Measurements from ENCODE around the gene TADA2A.

The TADA2A gene

DNA sequence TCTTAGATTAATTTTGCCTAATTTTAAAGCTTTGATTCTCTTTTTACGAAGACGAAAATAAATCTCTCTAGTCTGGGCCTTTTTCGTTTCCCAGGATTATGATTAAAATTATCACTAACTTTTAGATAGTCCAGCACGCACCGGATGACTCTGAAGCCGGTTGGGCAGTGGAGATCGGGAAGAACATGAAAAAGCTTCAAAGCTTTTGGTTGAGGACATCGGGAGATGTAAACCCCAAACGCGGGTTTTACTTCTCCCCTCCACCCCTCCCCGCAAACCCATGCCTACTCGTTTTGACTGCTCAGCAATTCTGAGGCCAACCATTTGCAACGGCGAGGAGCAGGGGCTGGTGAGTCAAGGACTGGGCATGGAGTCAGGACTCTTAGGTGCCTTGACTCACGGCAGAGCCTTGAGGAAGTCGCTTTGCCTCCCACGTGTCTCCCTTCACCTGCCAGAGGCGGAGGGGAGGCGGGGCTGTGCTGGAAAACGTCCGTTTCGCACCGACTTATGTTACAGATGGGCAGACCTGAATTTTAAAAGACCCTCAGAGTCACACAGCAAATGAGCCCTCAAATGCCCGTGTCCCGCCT, 82.0 kb downstream of the TADA2A start:
- TF ChIP-seq, protein P1, sequence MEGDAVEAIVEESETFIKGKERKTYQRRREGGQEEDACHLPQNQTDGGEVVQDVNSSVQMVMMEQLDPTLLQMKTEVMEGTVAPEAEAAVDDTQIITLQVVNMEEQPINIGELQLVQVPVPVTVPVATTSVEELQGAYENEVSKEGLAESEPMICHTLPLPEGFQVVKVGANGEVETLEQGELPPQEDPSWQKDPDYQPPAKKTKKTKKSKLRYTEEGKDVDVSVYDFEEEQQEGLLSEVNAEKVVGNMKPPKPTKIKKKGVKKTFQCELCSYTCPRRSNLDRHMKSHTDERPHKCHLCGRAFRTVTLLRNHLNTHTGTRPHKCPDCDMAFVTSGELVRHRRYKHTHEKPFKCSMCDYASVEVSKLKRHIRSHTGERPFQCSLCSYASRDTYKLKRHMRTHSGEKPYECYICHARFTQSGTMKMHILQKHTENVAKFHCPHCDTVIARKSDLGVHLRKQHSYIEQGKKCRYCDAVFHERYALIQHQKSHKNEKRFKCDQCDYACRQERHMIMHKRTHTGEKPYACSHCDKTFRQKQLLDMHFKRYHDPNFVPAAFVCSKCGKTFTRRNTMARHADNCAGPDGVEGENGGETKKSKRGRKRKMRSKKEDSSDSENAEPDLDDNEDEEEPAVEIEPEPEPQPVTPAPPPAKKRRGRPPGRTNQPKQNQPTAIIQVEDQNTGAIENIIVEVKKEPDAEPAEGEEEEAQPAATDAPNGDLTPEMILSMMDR (IDR thresholded peaks at IDR 0.05; ENCODE audit: borderline replicate concordance, insufficient read depth, low read depth, low read length), result no peak
- H3K4me3 ChIP-seq (ENCODE audit: low read depth, low read length), result peak overlapping the region; percentile 77

DNA sequence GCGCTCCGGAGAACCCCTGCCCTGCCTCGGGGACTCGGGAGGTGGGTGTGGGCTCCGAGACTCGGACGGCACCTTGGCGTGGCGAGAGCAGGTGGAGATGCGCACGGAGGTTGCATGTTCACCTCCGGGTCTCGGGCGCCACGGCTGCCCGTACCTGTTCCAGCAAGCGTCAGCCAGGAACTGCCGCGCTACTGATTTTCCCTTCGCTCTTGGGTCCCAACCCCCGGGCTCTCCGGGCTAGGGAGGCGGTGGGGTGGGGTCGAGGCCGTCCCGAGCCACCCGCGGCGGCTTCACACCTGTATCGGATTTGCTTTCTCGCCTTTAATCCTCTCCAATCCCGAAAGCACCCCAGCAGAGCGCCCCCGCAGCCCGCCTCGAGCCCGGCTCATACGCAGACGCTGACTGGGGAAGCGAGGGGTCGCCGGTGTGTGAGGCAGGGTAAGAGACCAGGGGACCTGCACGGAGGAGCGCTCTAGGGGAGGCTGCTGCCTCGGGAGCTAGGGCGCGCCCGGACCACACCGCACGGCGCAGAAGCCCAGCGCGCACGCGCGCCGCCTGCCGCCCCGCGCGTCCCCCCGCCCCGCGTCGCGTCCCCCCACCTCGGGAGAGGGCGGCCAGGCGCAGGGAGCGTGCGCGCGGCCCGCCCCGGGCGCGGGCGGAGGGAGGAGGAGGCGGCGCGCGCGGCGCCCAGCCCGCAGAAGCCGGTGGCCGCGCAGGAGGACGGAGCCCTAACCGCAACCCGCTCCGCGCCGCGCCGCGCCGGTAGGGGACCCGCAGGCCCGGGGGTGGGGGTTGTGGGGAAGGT, 82.7 kb downstream of the TADA2A start, which contains the start of gene DUSP14:
TSS of gene DUSP14 (plus strand) at position 695 of the 805 bp plus-strand sequence. CDS start 22,382 bp downstream, outside the sequence.
- TF ChIP-seq, protein P1 (IDR thresholded peaks at IDR 0.05; ENCODE audit: borderline replicate concordance, insufficient read depth, low read depth, low read length), result no peak
- H3K4me3 ChIP-seq (ENCODE audit: low read depth, low read length), result peak within 1 kb of the TSS; percentile 77

DNA sequence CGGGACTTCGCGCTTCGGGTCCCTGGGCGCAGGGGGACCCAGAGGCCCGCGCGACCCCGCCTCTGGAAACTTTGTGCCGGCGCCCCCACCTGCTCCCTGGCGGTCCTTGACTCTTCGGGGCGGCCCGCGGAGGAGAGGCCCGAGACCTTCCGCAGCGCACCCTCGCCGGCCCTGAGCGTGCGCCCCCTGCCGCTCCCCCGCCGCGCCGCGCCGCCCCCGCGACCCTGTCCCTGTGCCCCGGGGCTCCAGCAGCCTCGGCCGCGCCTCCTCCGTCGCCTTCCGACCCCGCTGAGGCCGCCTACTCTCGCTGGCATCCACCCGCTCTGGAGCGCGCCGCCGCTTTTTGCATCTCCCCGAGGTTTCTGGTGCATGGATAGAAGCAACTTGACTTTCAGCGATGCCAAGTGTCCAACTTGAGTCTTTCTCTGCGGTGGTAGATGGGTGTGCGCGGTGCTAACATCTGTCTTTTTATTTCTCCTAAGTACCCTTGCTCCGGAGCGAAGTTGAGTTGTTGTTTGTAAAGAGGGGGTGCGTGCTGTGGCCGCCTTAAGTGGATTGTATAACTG, 83.4 kb downstream of the TADA2A start:
- peak overlapping the region; percentile 77 for H3K4me3 ChIP-seq (ENCODE audit: low read depth, low read length)
- TF ChIP-seq, protein P1 (IDR thresholded peaks at IDR 0.05; ENCODE audit: borderline replicate concordance, insufficient read depth, low read depth, low read length), result peak; percentile 39; the same call in 1 of the 2 replicates

DNA sequence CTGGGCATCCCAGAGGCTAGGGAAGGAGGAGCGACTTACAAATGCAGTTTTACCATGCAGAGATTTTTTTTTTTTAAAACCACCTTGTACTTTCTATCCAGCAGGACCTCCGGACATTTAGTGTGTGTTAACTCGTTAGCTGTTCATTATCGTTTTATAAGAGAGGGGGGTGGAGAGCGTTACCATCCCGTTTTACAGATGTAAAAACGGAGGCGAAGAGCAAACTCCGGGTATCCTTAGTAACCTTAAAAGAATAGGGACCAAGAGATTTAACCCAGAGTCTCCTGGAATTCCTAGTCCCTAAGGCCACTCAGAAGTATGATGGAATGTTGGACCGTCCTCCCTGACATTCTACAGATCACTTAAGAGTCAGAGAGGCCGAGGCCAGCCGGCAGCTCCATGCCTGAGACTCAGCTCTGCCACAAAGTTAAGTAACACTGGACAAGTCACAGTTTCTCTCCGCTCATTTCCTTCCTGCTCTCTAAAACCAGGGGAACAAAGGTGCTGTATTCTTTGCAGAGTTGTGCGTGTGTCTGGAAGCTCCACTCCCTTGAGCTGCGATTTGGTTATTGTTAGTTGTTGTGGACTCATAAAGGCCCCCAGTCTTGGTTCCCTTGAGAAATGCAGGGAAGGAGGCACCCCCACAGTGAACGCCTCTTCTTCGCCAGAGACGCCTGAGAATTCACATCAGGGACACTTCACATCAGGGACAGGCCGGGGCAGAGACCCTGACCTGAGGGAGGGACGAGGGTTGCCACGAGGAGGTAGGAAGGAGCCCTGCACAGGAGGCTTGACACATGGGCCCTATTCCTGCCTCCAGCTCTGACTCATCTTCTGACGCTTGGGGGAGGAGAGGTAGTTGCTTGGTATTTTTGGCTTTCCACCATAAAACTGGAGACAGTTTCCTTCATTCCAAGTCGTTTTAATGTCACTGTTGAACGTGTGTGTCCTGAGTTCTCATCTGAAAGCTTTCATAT, 84.2 kb downstream of the TADA2A start:
- peak overlapping the region; percentile 77 for H3K4me3 ChIP-seq (ENCODE audit: low read depth, low read length)
- TF ChIP-seq, protein P1 (IDR thresholded peaks at IDR 0.05; ENCODE audit: borderline replicate concordance, insufficient read depth, low read depth, low read length), result no peak

DNA sequence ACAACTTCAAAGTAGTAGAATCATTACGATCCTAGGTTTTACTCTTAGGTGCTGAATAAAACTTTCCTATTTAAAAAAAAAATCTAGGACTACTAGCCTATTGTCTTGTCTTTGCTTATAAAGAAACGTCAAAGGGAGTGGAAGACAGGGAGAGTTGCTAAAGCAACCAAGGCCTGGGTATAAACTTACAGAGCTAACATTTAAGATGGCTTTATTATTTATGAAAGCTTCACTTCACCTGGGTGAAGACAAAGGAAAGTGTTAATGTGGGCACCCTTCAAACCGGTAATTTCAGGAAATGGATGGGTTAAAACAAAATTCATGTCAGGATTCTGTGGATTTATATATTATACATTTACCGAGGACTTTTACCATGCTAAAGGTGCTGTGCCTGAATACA, 85.5 kb downstream of the TADA2A start:
- TF ChIP-seq, protein P1 (IDR thresholded peaks at IDR 0.05; ENCODE audit: borderline replicate concordance, insufficient read depth, low read depth, low read length), result no peak
- no peak overlapping the region for H3K4me3 ChIP-seq (ENCODE audit: low read depth, low read length)

DNA sequence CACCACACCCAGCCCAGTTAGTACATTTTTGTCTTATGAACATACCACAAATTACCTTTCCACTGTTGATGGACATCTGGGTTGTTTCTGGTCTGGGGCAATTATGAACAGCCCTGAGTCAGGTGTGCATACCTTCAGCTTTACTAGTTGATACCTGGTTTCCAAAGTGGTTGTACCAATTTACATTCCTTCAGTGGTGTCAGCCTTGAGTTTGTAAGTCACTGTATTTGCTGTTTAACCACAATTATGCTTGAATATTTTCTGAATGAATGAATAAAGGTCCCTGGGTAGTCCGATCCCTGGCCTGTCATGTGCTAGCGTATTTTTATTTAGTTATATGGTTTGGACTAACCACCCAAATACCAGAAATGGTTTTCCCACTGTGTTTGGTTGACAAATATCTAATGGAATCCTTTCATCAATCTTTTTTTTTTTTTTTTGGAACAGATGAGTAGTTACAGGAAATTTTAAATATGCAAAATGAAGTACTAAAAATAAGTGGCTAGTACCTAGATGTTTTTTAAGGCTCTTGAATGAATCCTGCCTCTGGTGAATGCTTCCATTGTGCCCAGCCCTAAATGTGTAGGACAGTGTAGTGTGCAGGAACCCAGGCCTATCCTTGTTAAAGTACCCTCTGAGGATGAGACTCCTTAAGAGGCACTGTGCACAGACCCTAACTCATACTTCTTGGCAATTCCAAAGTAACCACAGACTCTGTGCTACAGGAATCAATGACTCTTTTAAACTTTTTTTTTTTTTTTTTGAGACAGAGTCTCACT, 86.8 kb downstream of the TADA2A start:
- TF ChIP-seq, protein P1 (IDR thresholded peaks at IDR 0.05; ENCODE audit: borderline replicate concordance, insufficient read depth, low read depth, low read length), result no peak
- no peak overlapping the region for H3K4me3 ChIP-seq (ENCODE audit: low read depth, low read length)
